GM18505 (cell line): ENCODE measurements around the gene ACTL8.

Source experiments
- ATAC-seq: cut with Tn5 transposase; IDR thresholded peaks from one replicate; pipeline ENCODE4 v1.9.1; 2021; ENCODE audit not compliant: unreplicated experiment
- POLR2A ChIP-seq: IDR thresholded peaks from 4 replicates; pipeline ENCODE4 v1.6.1; 2011; ENCODE audit warnings: borderline replicate concordance; ENCODE audit not compliant: insufficient read depth, insufficient read length; ENCODE audit errors: extremely low read depth

Gene ACTL8

DNA sequence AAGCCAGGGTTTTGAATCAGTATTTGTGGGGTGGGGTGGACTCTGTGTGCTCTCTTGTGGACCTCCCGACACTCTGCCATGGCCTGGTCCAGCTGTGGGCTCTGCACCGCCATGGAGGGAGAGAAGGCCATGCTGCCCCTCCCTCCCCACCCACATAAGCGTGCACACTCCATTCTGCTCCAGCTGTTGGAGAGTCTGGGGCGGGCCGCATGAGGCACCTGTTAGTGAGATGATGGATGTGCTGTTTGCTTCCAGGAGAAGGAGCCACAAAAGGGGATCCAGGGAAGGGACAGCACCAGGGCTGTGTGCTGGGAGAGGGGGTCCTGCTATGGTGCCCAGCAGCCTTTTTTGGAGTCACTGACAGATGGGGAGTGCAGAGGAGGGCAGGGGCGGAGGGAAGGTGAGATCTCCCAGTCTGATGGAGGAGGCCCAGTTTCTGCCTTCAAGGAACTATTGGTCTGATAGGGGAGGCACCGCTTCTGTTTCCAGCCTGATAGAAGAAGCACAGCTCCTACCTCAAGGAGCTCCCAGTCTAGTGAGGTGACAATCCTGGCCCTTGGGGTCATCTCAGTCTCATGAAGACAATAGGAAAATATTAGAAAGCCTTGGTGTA lies 101.5 kb downstream of the ACTL8 start:
- no peak for ATAC-seq
- TF ChIP-seq POLR2A = no peak

DNA sequence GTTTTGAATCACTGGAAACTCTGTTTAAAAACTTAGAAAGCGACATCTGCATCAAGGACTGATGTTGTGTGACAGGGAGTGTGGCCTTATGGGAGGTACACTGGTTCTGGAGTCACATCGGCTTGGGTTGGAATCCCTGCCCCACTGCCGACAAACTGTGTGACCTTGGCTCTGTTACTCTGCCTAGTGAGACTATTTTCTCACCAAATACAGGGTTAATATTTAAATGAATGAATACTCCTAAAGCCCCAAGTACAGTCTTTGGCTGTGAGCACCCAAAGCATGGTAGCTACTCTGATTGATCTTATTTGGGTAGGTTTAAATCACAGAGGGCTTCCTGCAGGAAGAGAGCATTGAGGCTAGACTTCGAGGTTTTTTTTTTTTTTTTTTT lies 102.0 kb downstream of the ACTL8 start:
- no peak for ATAC-seq
- TF ChIP-seq POLR2A = no peak

- ATAC-seq = no peak
- no peak for TF ChIP-seq POLR2A
These were observed 102.9 kb downstream of the ACTL8 start for GRCh38 chr1:17857996-17858395.

DNA sequence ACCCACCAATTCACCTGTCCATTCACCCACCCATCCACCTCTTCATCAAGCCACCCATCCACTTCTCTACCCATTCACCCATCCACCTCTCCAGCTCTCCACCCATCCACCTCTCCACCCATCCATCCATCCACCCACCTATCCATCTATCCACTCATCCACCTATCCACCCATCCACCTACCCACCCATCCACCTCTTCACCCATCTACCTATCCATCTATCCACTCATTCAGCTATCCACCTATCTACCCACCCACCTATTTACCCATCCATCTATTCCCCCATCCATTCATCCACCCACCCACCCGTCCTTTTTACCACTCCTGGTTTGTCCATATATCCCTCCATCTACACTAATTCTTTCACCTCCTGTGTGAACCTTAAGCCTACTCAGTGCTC lies 105.7 kb downstream of the ACTL8 start:
- no peak for ATAC-seq
- TF ChIP-seq POLR2A = no peak

DNA sequence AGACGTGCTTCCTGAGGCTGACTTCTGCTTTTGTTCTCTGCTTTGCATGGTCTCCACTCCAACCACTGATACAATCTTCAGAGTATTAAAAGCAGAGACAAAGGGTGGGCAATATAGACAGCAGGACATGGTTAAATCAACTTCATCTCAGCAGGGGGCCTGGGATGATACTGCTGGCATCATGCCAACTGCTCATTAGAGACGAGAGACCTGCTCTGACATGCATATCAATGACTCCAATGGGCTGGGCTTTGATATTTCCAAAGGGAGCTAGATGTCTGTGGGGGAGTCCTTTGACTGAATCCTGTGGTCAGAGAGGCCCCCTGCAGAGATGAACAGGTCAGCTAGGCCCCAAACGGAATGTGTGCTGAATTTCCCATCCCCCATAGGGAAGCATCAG lies 106.6 kb downstream of the ACTL8 start:
- ATAC-seq = no peak
- TF ChIP-seq POLR2A = no peak

GRCh38 chr1:17862121-17862520 lies 107.0 kb downstream of the ACTL8 start:
- TF ChIP-seq POLR2A = no peak
- ATAC-seq = no peak

DNA sequence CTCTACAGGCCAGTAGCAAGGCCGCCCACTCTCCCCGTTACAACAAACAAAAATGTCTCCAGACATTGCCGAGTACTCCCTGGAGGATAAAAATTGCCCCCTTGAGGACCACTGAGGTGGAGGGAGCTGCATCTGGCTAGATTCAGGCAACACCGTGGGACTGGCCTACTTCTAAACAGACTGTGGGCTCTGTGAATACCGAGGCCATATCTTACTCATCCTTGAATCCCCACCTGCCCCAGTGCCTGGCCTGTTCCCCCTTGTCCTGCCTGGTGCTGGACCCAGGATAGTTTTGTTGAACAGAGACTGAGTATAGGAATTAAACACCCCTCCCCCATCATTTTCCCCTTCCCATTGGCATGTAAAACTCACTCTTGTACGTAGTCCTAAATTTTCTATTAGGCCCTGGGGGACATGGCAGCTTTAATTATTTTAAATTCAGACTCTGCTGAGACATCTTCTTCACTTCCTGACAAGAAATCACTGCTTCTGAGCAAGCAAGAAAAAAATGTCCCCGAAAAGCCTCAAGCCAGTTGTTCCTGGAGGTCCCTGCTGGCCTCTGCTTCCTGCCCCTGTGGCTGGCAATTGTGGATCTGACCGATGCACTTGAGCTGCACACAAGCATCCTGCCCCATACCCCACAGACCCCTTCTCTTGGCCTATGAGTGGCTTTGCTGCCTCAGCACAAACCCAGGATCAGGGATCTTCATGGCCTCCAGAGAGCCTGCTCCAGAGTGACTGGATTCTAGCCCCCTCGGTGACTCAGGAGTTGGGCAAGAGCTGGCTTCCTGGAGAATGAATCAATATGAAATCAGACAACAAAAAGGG lies 111.0 kb downstream of the ACTL8 start:
- no peak for TF ChIP-seq POLR2A
- no peak for ATAC-seq

- ATAC-seq = no peak
- TF ChIP-seq POLR2A = no peak
These were observed 111.6 kb downstream of the ACTL8 start for GRCh38 chr1:17866740-17867029.

DNA sequence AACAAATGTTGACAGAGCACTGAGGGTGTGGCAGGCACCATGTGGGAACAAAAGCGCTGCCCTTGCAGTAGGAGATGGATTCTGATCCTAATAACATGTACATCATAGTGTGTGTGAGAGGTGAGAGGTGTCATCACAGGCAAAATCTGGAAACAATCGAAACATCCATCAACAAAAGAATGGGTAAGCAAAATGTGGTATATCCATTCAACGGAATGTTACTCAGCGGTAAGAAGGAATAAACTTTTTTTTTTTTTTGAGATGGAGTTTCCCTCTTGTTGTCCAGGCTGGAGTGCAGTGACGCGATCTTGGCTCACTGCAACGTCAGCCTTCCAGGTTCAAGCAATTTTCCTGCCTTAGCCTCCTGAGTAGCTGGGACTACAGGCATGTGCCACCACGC lies 112.3 kb downstream of the ACTL8 start:
- TF ChIP-seq POLR2A = no peak

DNA sequence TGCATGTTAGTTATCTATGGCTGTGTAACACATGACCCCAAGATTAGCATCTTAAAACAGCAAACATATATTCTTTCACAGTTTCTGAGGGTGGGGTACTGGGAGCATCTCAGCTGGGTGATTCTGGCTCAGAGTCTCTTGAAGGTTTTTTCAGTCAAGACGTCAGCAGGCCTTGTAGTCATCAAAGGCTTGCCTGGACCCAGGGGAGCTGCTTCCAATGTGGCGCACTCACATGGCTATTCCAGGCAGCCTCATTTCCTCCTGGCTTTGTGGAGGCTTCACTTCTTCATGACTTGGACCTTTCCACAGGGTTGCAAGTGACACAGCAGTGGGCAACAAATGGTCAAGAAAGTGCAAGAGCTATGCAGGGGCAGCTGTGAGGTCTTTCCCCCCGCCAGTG lies 114.7 kb downstream of the ACTL8 start:
- no peak for ATAC-seq

More for the DNA sequence above, 112.3 kb downstream of the ACTL8 start:
- no peak for ATAC-seq

GRCh38 chr1:17870679-17871078 lies 115.5 kb downstream of the ACTL8 start:
- no peak for ATAC-seq
- no peak for TF ChIP-seq POLR2A

More for the DNA sequence above, 114.7 kb downstream of the ACTL8 start:
- TF ChIP-seq POLR2A = no peak

- no peak for ATAC-seq
- TF ChIP-seq POLR2A = no peak
These were observed 118.0 kb downstream of the ACTL8 start for GRCh38 chr1:17873007-17873675.

- ATAC-seq = no peak
- no peak for TF ChIP-seq POLR2A
These were observed 119.1 kb downstream of the ACTL8 start for GRCh38 chr1:17874231-17874630.

DNA sequence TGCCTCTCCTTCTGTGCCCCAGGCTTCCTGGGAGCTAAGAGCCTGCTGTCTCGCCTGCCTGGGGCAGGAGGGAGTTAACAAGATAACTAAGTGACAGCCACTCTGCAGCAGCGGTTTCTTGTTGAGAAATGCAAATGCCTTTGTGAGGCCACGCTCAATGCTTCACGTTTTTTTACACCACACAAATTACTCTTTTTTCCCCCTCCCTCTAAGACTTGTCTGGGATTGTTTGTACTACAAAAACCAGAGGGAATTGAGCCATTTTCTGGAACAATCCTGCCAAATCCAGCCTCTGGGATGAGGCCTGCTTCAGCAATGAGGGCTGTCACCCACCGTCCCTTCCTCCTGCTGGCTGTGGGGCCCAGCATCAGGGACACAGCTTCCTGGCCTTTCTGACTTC lies 119.6 kb downstream of the ACTL8 start:
- no peak for TF ChIP-seq POLR2A
- no peak for ATAC-seq
